ENCODE results near the gene VENTX. TPM values are rescaled to one million over a fixed set of nuclear protein-coding genes. Genes with fewer than 3 reads are reported as not detected.

VENTX gene
- total RNA-seq, 3 donors from 2014 or later: not detected

GRCh38 chr10:133279326-133280226, 41.9 kb downstream of the VENTX start:
- H3K36me3 Mint-ChIP-seq (ENCODE audit: insufficient read depth): peaks cover 11% of the 10 kb centered on the region
- H3K9me3 Mint-ChIP-seq: no peaks in the 10 kb centered on the region
- peaks cover 32% of the 10 kb centered on the region for H3K4me1 Mint-ChIP-seq (ENCODE audit: low read depth)
- no peak overlapping the region for H3K4me3 Mint-ChIP-seq
- no peaks in the 10 kb centered on the region for H3K27me3 Mint-ChIP-seq (ENCODE audit: low read depth)
- DNase-seq: no peak
- ATAC-seq: no peak

GRCh38 chr10:133280391-133281059, 42.9 kb downstream of the VENTX start:
- no peaks in the 10 kb centered on the region for H3K9me3 Mint-ChIP-seq
- no peaks in the 10 kb centered on the region for H3K27me3 Mint-ChIP-seq (ENCODE audit: low read depth)
- peaks cover 17% of the 10 kb centered on the region for H3K36me3 Mint-ChIP-seq (ENCODE audit: insufficient read depth)
- DNase-seq: no peak
- H3K4me3 Mint-ChIP-seq: no peak overlapping the region
- H3K4me1 Mint-ChIP-seq (ENCODE audit: low read depth): peaks cover 26% of the 10 kb centered on the region
- no peak for ATAC-seq

- ATAC-seq: no peak
- H3K27me3 Mint-ChIP-seq (ENCODE audit: low read depth): no peaks in the 10 kb centered on the region
- no peak overlapping the region for H3K4me3 Mint-ChIP-seq
- peaks cover 22% of the 10 kb centered on the region for H3K36me3 Mint-ChIP-seq (ENCODE audit: insufficient read depth)
- peaks cover 21% of the 10 kb centered on the region for H3K4me1 Mint-ChIP-seq (ENCODE audit: low read depth)
- no peak for DNase-seq
- H3K9me3 Mint-ChIP-seq: no peaks in the 10 kb centered on the region
These were observed 43.4 kb downstream of the VENTX start for GRCh38 chr10:133281084-133281483.

GRCh38 chr10:133281628-133282372, 44.1 kb downstream of the VENTX start:
- Mint-ChIP-seq H3K4me3 (no peak overlapping the region), H3K4me1 (ENCODE audit: low read depth) (peaks cover 21% of the 10 kb centered on the region), H3K36me3 (ENCODE audit: insufficient read depth) (peaks cover 30% of the 10 kb centered on the region), H3K9me3 (no peaks in the 10 kb centered on the region), H3K27me3 (ENCODE audit: low read depth) (no peaks in the 10 kb centered on the region)
- ATAC-seq (no peak), DNase-seq (no peak)

GRCh38 chr10:133282846-133283390, 45.3 kb downstream of the VENTX start:
- no peak for ATAC-seq
- Mint-ChIP-seq H3K27me3 (ENCODE audit: low read depth) (no peaks in the 10 kb centered on the region), H3K36me3 (ENCODE audit: insufficient read depth) (peaks cover 34% of the 10 kb centered on the region), H3K4me1 (ENCODE audit: low read depth) (peaks cover 15% of the 10 kb centered on the region), H3K9me3 (no peaks in the 10 kb centered on the region), H3K4me3 (no peak overlapping the region)
- DNase-seq: no peak

- Mint-ChIP-seq H3K27me3 (ENCODE audit: low read depth) (no peaks in the 10 kb centered on the region), H3K9me3 (no peaks in the 10 kb centered on the region), H3K4me3 (no peak overlapping the region), H3K36me3 (ENCODE audit: insufficient read depth) (peaks cover 38% of the 10 kb centered on the region), H3K4me1 (ENCODE audit: low read depth) (peaks cover 5% of the 10 kb centered on the region)
- no peak for DNase-seq
- ATAC-seq: no peak
These were observed 46.3 kb downstream of the VENTX start for GRCh38 chr10:133283931-133284330.

GRCh38 chr10:133285217-133285616, 47.6 kb downstream of the VENTX start:
- peaks cover 1% of the 10 kb centered on the region for H3K4me1 Mint-ChIP-seq (ENCODE audit: low read depth)
- H3K27me3 Mint-ChIP-seq (ENCODE audit: low read depth): no peaks in the 10 kb centered on the region
- no peak for ATAC-seq
- no peak for DNase-seq
- H3K9me3 Mint-ChIP-seq: no peaks in the 10 kb centered on the region
- peaks cover 43% of the 10 kb centered on the region for H3K36me3 Mint-ChIP-seq (ENCODE audit: insufficient read depth)
- H3K4me3 Mint-ChIP-seq: no peak overlapping the region

- ATAC-seq (no peak), DNase-seq (no peak)
- Mint-ChIP-seq H3K9me3 (no peaks in the 10 kb centered on the region), H3K4me3 (no peak overlapping the region), H3K36me3 (ENCODE audit: insufficient read depth) (peaks cover 48% of the 10 kb centered on the region), H3K27me3 (ENCODE audit: low read depth) (no peaks in the 10 kb centered on the region), H3K4me1 (ENCODE audit: low read depth) (peaks cover 1% of the 10 kb centered on the region)
These were observed 48.7 kb downstream of the VENTX start for GRCh38 chr10:133286366-133286765.

GRCh38 chr10:133287832-133288500, 50.3 kb downstream of the VENTX start:
- H3K36me3 Mint-ChIP-seq (ENCODE audit: insufficient read depth): peaks cover 40% of the 10 kb centered on the region
- ATAC-seq: no peak
- H3K4me1 Mint-ChIP-seq (ENCODE audit: low read depth): peaks cover 1% of the 10 kb centered on the region
- no peak overlapping the region for H3K4me3 Mint-ChIP-seq
- DNase-seq: no peak
- H3K9me3 Mint-ChIP-seq: no peaks in the 10 kb centered on the region
- no peaks in the 10 kb centered on the region for H3K27me3 Mint-ChIP-seq (ENCODE audit: low read depth)

GRCh38 chr10:133289761-133290160, 52.1 kb downstream of the VENTX start:
- DNase-seq (no peak), ATAC-seq (no peak)
- H3K36me3 Mint-ChIP-seq (ENCODE audit: insufficient read depth): peaks cover 41% of the 10 kb centered on the region
- H3K4me3 Mint-ChIP-seq: no peak overlapping the region
- no peaks in the 10 kb centered on the region for H3K27me3 Mint-ChIP-seq (ENCODE audit: low read depth)
- H3K9me3 Mint-ChIP-seq: no peaks in the 10 kb centered on the region
- peaks cover 1% of the 10 kb centered on the region for H3K4me1 Mint-ChIP-seq (ENCODE audit: low read depth)

Other genes with a start within 250 kb of the VENTX start
- gene ADGRA1, start 149.9 kb upstream of the VENTX start, total RNA-seq: not detected
- gene KNDC1, start 77.6 kb upstream of the VENTX start, total RNA-seq: under 1 TPM in 1 of 3 donors, not detected in 2; 0.05 TPM
- under 1 TPM in 1 of 3 donors, not detected in 2; 0.25 TPM for gene UTF1, start 7.6 kb upstream of the VENTX start, total RNA-seq
- 10 to 100 TPM; 62.8 to 72.7 (median 70.7) TPM for gene ADAM8, start 39.0 kb downstream of the VENTX start, total RNA-seq
- gene TUBGCP2, start 71.0 kb downstream of the VENTX start, total RNA-seq: 10 to 100 TPM; 59.6 to 67.9 (median 62.6) TPM
- gene ZNF511, start 71.1 kb downstream of the VENTX start, total RNA-seq: 100 to 1,000 TPM in 1 of 3 donors, 10 to 100 TPM in 2; 84.4 to 117 (median 97.3) TPM
- not detected for gene CALY, start 99.0 kb downstream of the VENTX start, total RNA-seq
- gene PRAP1, start 109.5 kb downstream of the VENTX start, total RNA-seq: not detected
- gene FUOM, start 120.2 kb downstream of the VENTX start, total RNA-seq: 10 to 100 TPM; 40.7 to 47.4 (median 46.6) TPM
- gene ECHS1, start 135.5 kb downstream of the VENTX start, total RNA-seq: 10 to 100 TPM; 53.1 to 55.6 (median 53.9) TPM
- 1 to 10 TPM; 2.6 to 3.2 (median 2.9) TPM for gene PAOX, start 141.4 kb downstream of the VENTX start, total RNA-seq
- gene MTG1, start 156.3 kb downstream of the VENTX start, total RNA-seq: 10 to 100 TPM; 60.3 to 68.1 (median 67.1) TPM
- not detected for gene SPRN, start 186.8 kb downstream of the VENTX start, total RNA-seq
- 1 to 10 TPM; 1.1 to 1.8 (median 1.8) TPM for gene SCART1, start 216.1 kb downstream of the VENTX start, total RNA-seq

Data from activated T-cell treated with anti-CD3 and anti-CD28 coated beads, Interleukin-2, amount 50 U/mL, for 4 hours (primary cell).